ENCODE measurements around the gene MYH14. TPM values are rescaled to one million over a fixed set of nuclear protein-coding genes. Genes with fewer than 3 reads are reported as not detected.

MYH14 gene
- total and polyA plus RNA-seq, 2 of the 8 experiments (the other 6 are each of a cell fraction or from before 2014, with no cell fraction given) = 17.3 to 28.6 TPM

- Histone ChIP-seq H2AFZ (ENCODE audit: low read length) (no peak overlapping the region), H3K9ac (replicated peaks in 1 of 4; ENCODE audit: extremely low read depth in 1 of 4, low read depth in 3 of 4, low read length in 3 of 4) (peak overlapping the region in 1 of 4 experiments; percentile 66; a peak in 2 of 7 replicates), H3K27ac (ENCODE audit: low read depth, low read length) (no peak overlapping the region), H2BK20ac (ENCODE audit: low read length) (no peak overlapping the region), H3K4me2 (ENCODE audit: insufficient read depth in 1 of 2, low read depth in 2 of 2, low read length in 2 of 2) (peak overlapping the region; percentile 75 to 89; a peak in 2 of 4 replicates), H4K5ac (ENCODE audit: insufficient read length, low read depth, low read length) (no peak overlapping the region), H3K56ac (replicated peaks; ENCODE audit: insufficient read length, low read depth, low read length) (no peak overlapping the region), H3K9me3 (ENCODE audit: insufficient read depth in 2 of 2, low read depth in 1 of 2, low read length in 1 of 2) (no peaks in the 10 kb centered on the region), H3K36me3 (ENCODE audit: control insufficient read depth in 2 of 4, insufficient read depth in 4 of 4, low read length in 3 of 4) (no peaks in the 10 kb centered on the region; a peak in 1 of 8 replicates), H3K27me3 (replicated peaks in 1 of 4; ENCODE audit: control insufficient read depth in 3 of 4, extremely low read depth in 1 of 4, insufficient read depth in 3 of 4, low read length in 3 of 4) (peaks cover 5 to 15% (median 12%) of the 10 kb centered on the region in 4 experiments; a peak in 6 of 7 replicates), H3K4ac (replicated peaks; ENCODE audit: insufficient read length, low read depth, low read length) (no peak overlapping the region), H4K91ac (replicated peaks; ENCODE audit: insufficient read length, low read length) (no peak overlapping the region), H3K79me2 (ENCODE audit: control insufficient read depth in 1 of 2, insufficient read depth in 2 of 2, low read length in 2 of 2) (peaks cover 3 to 10% of the 10 kb centered on the region in 2 experiments; a peak in 2 of 4 replicates), H3K79me1 (ENCODE audit: low read depth, low read length) (peaks cover 6% of the 10 kb centered on the region; the same call in 1 of the 2 replicates), H2AK5ac (ENCODE audit: low read depth, low read length) (no peak overlapping the region), H3K23me2 (ENCODE audit: low read depth, low read length) (peaks cover 42% of the 10 kb centered on the region), H2BK5ac (ENCODE audit: low read depth, low read length) (no peak overlapping the region), H2BK120ac (replicated peaks; ENCODE audit: low read depth, low read length) (no peak overlapping the region), H3K4me1 (replicated peaks in 1 of 4; ENCODE audit: control insufficient read depth in 3 of 4, insufficient read depth in 4 of 4, low read length in 3 of 4) (peaks cover 2 to 28% (median 13%) of the 10 kb centered on the region in 4 experiments), H2BK15ac (ENCODE audit: low read length) (no peak overlapping the region), H3K14ac (ENCODE audit: insufficient read length) (no peak overlapping the region), H2BK12ac (ENCODE audit: low read depth, low read length) (no peak overlapping the region), H3K4me3 (ENCODE audit: extremely low read depth in 1 of 4, insufficient read depth in 2 of 4, low read depth in 3 of 4, low read length in 4 of 4) (peak overlapping the region in 2 of 4 experiments; percentile 32 to 66; a peak in 2 of 8 replicates), H4K8ac (ENCODE audit: extremely low read depth, insufficient read depth, low read length) (no peak overlapping the region), H3K18ac (ENCODE audit: extremely low read depth, low read length) (no peak overlapping the region), H4K20me1 (replicated peaks in 1 of 2; ENCODE audit: control insufficient read depth in 1 of 2, insufficient read depth in 2 of 2, low read length in 2 of 2) (peaks cover 14 to 17% of the 10 kb centered on the region in 2 experiments), H3K23ac (ENCODE audit: insufficient read length) (no peak overlapping the region)
- no peak for DNase-seq (ENCODE audit: low read depth in 1 of 2, low spot score in 2 of 2)
- ChIA-PET POLR2A (ENCODE audit: partially characterized antibody) (interaction anchor here (0.6 to 4.3 kb wide), 9 partner anchors 8 to 66 kb away, joined by 3 to 40 read pairs (median 4); partner anchors contain the start of gene POLD1), CTCF (ENCODE audit: partially characterized antibody) (interaction anchor here (0.8 to 3.0 kb wide), 13 partner anchors 12 to 181 kb away, joined by 3 to 10 read pairs (median 4); no protein-coding TSS in a partner anchor)
- FAIRE-seq = no peak
- 5% methylated on average over 4 of the region's 40 CpGs; no CpG with 5 or more reads in 1 of the 2 experiments for WGBS, 2 experiments (ENCODE audit: extremely low coverage in 1 of 2, insufficient coverage in 1 of 2, insufficient read length in 1 of 2, insufficient replicate concordance in 2 of 2, low coverage in 1 of 2, low lambda C conversion rate in 2 of 2, missing lambda C conversion rate in 1 of 2)
- no peak for TF ChIP-seq ATF3 (IDR thresholded peaks at IDR 0.05; ENCODE audit: insufficient read depth, low read depth, low read length)
- peak in 1 of 3 experiments; percentile 21; a peak in 1 of 4 replicates for TF ChIP-seq CTCF (IDR thresholded peaks at IDR 0.05; ENCODE audit: control extremely low read depth in 1 of 3, insufficient read depth in 1 of 3, low read depth in 1 of 3, low read length in 3 of 3)
Observed at GRCh38 chr19:50328873-50329145, 125.4 kb downstream of the MYH14 start.
